Fibroblast of peridontal ligament (primary cell): ENCODE data around the gene DMRTC2.

Source experiments
- DNase-seq: peaks from one replicate; pipeline ENCODE4 v3.0.0-alpha.2; 2010; ENCODE audit errors: extremely low read depth

DMRTC2 gene

GRCh38 chr19:41847351-41848105 is 2.7 kb downstream of the DMRTC2 start:
- no peak for DNase-seq

- DNase-seq: no peak
These were observed 3.8 kb downstream of the DMRTC2 start for GRCh38 chr19:41848666-41849065.

GRCh38 chr19:41849067-41849466 is 4.2 kb downstream of the DMRTC2 start:
- DNase-seq: no peak

- DNase-seq: no peak
These were observed 5.5 kb downstream of the DMRTC2 start for GRCh38 chr19:41850381-41850780.

- DNase-seq: no peak
These were observed 6.6 kb downstream of the DMRTC2 start for GRCh38 chr19:41851456-41851855.

GRCh38 chr19:41853344-41853743 is 8.5 kb downstream of the DMRTC2 start:
- no peak for DNase-seq

- no peak for DNase-seq
These were observed 8.9 kb downstream of the DMRTC2 start for GRCh38 chr19:41853768-41854167.

GRCh38 chr19:41859213-41859617 is 14.4 kb downstream of the DMRTC2 start:
- no peak for DNase-seq

- DNase-seq: peak; percentile 98
These were observed 15.0 kb downstream of the DMRTC2 start, which contains the start of gene RPS19 for GRCh38 chr19:41859618-41860418. Gene RPS19, plus strand, starts transcription at chr19:41860255. Its CDS starts 520 bp downstream, at chr19:41860775.

GRCh38 chr19:41860419-41861115 is 15.7 kb downstream of the DMRTC2 start:
- peak; percentile 56 for DNase-seq

GRCh38 chr19:41861116-41861768 is 16.4 kb downstream of the DMRTC2 start:
- no peak for DNase-seq

GRCh38 chr19:41861846-41862245 is 17.0 kb downstream of the DMRTC2 start:
- no peak for DNase-seq

- DNase-seq: no peak
These were observed 17.7 kb downstream of the DMRTC2 start for GRCh38 chr19:41862445-41862986.

GRCh38 chr19:41863209-41863931 is 18.5 kb downstream of the DMRTC2 start:
- DNase-seq: no peak

- no peak for DNase-seq
These were observed 19.5 kb downstream of the DMRTC2 start for GRCh38 chr19:41864374-41864773.

GRCh38 chr19:41866284-41866683 is 21.4 kb downstream of the DMRTC2 start:
- DNase-seq: no peak

- no peak for DNase-seq
These were observed 23.5 kb downstream of the DMRTC2 start for GRCh38 chr19:41868120-41868988.

GRCh38 chr19:41868989-41869300 is 24.1 kb downstream of the DMRTC2 start:
- no peak for DNase-seq

GRCh38 chr19:41869374-41869955 is 24.6 kb downstream of the DMRTC2 start:
- no peak for DNase-seq

GRCh38 chr19:41870401-41870873 is 25.6 kb downstream of the DMRTC2 start:
- DNase-seq: peak; percentile 47
